22Rv1 (cell line): ENCODE data around the gene TMX2.

Experiments
- ZFX ChIP-seq: fragments of 450-650 bp; IDR thresholded peaks from 2 replicates; pipeline ENCODE4 v1.6.1; 2017; ENCODE audit warnings: antibody characterized with exemption, borderline replicate concordance
- TF ChIP-seq, protein P1 (sequence below): fragments of 450-650 bp; IDR thresholded peaks from 2 replicates; pipeline ENCODE4 v1.5.1; 2017; ENCODE audit warnings: mild to moderate bottlenecking

DNA sequence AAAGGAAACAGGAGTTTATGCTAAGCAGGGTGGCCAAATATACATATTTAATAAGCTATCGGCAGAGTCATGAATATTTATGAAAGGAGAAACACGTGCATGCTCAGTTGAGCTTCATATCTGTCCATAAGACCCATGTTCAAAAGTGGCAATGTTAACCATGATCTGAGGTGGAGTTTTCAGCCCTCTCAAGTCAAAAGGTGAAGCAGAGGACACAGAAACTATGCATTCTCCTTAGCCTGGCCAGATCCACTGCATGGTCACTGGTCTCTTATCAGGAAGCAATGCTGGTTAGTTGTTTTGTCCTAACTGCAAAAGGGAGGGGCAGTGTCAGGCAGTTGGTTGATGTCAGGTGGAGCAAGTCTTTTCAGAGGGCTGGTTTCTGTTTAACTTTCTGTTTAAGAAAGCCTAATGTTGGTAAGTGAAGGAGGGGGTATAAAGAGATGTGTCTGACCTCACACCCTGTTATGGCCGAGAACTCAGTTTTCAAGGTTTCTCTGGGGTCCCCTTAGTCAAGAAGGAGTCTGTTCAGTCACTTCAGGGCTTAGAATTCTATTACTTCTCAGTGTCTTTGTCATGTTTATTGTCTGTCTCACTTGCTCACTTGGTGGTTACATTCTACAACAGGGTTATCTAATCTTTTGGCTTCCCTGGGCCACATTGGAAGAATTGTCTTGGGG is 23.4 kb downstream of the TMX2 start:
- TF ChIP-seq, protein P1, sequence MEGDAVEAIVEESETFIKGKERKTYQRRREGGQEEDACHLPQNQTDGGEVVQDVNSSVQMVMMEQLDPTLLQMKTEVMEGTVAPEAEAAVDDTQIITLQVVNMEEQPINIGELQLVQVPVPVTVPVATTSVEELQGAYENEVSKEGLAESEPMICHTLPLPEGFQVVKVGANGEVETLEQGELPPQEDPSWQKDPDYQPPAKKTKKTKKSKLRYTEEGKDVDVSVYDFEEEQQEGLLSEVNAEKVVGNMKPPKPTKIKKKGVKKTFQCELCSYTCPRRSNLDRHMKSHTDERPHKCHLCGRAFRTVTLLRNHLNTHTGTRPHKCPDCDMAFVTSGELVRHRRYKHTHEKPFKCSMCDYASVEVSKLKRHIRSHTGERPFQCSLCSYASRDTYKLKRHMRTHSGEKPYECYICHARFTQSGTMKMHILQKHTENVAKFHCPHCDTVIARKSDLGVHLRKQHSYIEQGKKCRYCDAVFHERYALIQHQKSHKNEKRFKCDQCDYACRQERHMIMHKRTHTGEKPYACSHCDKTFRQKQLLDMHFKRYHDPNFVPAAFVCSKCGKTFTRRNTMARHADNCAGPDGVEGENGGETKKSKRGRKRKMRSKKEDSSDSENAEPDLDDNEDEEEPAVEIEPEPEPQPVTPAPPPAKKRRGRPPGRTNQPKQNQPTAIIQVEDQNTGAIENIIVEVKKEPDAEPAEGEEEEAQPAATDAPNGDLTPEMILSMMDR = no peak
- TF ChIP-seq ZFX = no peak
